Transverse colon (tissue), 3 donors: Measurements from ENCODE around the gene HPCAL1.

Source experiments
- CTCF ChIP-seq, 5 experiments: fragments of 200-600 bp in 3 of 5; fragments of 450-650 bp in 2 of 5; sonication (generic) in 3 of 5; IDR thresholded peaks; 1 replicate in 2 of 5; 2 replicates in 3 of 5; pipeline ENCODE4 v1.5.1; 2016 to 2017; ENCODE audit warnings: antibody characterized with exemption in 5 of 5, inconsistent platforms in 3 of 5, mild to moderate bottlenecking in 2 of 5, moderate library complexity in 1 of 5
- EP300 ChIP-seq: sonication (generic); formaldehyde crosslinking; IDR thresholded peaks from one replicate; pipeline ENCODE4 v1.6.1; 2017; ENCODE audit warnings: antibody characterized with exemption, low read depth

- TF ChIP-seq CTCF (IDR thresholded peaks at IDR 0.05), result no peak
- TF ChIP-seq EP300, result no peak
Measured at GRCh38 chr2:10356439-10356811, 53.7 kb downstream of the HPCAL1 start.
